Measurements from ENCODE around the gene SGIP1.

GRCh38 chr1:66678146-66678545 is 144.2 kb downstream of the SGIP1 start:
- TF ChIP-seq CTCF (conservative IDR thresholded peaks at IDR 0.05; ENCODE audit: low read depth in 2 of 2), result no peak
- TF ChIP-seq POLR2AphosphoS5 (IDR thresholded peaks at IDR 0.05; ENCODE audit: low read depth), result no peak
- TF ChIP-seq EZH2 (IDR thresholded peaks at IDR 0.05; ENCODE audit: low read depth, unreplicated experiment), result no peak
- no peak for TF ChIP-seq JUNB (IDR thresholded peaks at IDR 0.05; ENCODE audit: unreplicated experiment)
- no peak for TF ChIP-seq EZH2phosphoT487 (IDR thresholded peaks at IDR 0.05; ENCODE audit: unreplicated experiment)
- TF ChIP-seq REST (IDR thresholded peaks at IDR 0.05; ENCODE audit: unreplicated experiment), result no peak
- TF ChIP-seq CREB1 (CRISPR knock-in tag; IDR thresholded peaks at IDR 0.05; ENCODE audit: low read depth), result no peak
- no peak for TF ChIP-seq STAT1 (IDR thresholded peaks at IDR 0.05; ENCODE audit: unreplicated experiment)
- TF ChIP-seq NANOG (IDR thresholded peaks at IDR 0.05; ENCODE audit: borderline replicate concordance), result no peak
- TF ChIP-seq ZNF114 (CRISPR knock-in tag; IDR thresholded peaks at IDR 0.05), result no peak
- TF ChIP-seq ZNF331 (CRISPR knock-in tag; IDR thresholded peaks at IDR 0.05; ENCODE audit: low read depth), result no peak
- TF ChIP-seq ETS1 (IDR thresholded peaks at IDR 0.05), result no peak

Data from GM23338 (cell line).